ENCODE data around the gene KIAA1217. TPM values are rescaled to one million over a fixed set of nuclear protein-coding genes. Genes with fewer than 3 reads are reported as not detected.
A peak's percentile ranks its signal among the peaks of the same experiment; 100 is the strongest.

Gene KIAA1217
- total RNA-seq, 1 experiment from 2014 or later: 18.6 TPM

DNA sequence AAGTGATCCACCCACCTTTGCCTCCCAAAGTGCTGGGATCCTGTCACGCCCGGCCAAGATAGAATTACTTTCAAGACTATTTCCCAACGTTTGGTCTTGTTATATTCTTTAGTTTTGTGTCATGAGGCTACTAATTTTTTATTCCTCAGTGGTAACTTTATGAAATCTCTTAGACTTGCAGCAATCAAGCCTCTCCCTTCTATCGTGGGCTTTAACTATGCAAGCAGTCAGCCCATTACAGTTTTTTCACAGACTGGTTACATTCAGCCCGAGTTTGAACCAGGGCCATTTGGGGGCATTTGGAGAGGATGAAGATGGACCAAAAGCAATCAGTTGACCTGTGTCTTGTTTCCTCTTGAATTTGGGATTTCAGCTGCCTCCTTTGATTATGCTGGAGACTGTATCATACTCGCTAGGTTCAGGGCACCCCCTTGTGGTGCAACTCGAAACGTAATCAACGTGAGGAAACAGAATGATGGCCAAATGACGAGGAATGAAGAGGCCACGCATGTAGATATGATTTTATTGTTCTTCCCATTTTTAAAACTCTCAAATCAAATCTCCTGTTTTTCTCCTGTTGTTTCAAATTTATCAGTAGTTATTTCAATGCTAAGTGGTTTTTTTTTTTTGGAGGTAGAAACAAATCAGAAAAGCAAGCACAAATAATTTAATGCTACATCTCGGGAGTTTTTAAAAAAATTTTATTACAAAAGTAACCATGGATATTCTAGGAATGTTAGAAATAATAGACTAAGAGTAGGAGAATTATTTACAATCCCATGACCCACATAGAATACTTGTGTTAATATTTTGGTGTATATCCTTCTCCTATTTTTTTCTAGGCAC lies 151.6 kb downstream of the KIAA1217 start:
- Histone ChIP-seq H3K23me2 (ENCODE audit: insufficient read length, low read depth, low read length, poor library complexity, severe bottlenecking) (no peaks in the 10 kb centered on the region), H2BK12ac (ENCODE audit: insufficient read length, low read depth, low read length) (no peak overlapping the region), H2BK15ac (ENCODE audit: low read depth, low read length) (no peak overlapping the region), H3T11ph (ENCODE audit: low read length) (no peak overlapping the region), H2BK120ac (ENCODE audit: low read depth, low read length, poor library complexity, severe bottlenecking) (no peak overlapping the region), H4K5ac (ENCODE audit: insufficient read length, low read depth, low read length) (no peak overlapping the region), H4K91ac (ENCODE audit: insufficient read length, low read depth, low read length) (no peak overlapping the region), H3K79me1 (ENCODE audit: insufficient read depth, low read depth, low read length, poor library complexity, severe bottlenecking) (no peaks in the 10 kb centered on the region), H3K27me3 (ENCODE audit: insufficient read depth, low read length) (no peaks in the 10 kb centered on the region), H2BK20ac (ENCODE audit: low read depth, low read length, poor library complexity, severe bottlenecking) (no peak overlapping the region), H3K9ac (ENCODE audit: extremely low read depth, insufficient read length, low read length) (no peak overlapping the region), H3K9me3 (ENCODE audit: control insufficient read depth, low read depth, low read length) (no peaks in the 10 kb centered on the region), H3K56ac (ENCODE audit: insufficient read length, low read depth, low read length) (no peak overlapping the region), H2AFZ (ENCODE audit: low read length) (no peak overlapping the region), H3K4me1 (ENCODE audit: insufficient read depth, low read length) (no peaks in the 10 kb centered on the region; the same call in 1 of the 2 replicates), H3K79me2 (ENCODE audit: insufficient read depth, low read length) (no peaks in the 10 kb centered on the region), H3K4me2 (ENCODE audit: insufficient read depth, insufficient read length, low read length) (no peak overlapping the region), H3K23ac (ENCODE audit: insufficient read length, low read depth, low read length) (no peak overlapping the region), H2AK5ac (ENCODE audit: insufficient read length, low read length) (no peak overlapping the region), H3K4ac (ENCODE audit: low read depth, low read length) (no peak overlapping the region), H3K27ac (ENCODE audit: insufficient read length, low read depth, low read length) (no peak overlapping the region), H3K18ac (ENCODE audit: insufficient read length, low read depth, low read length) (no peak overlapping the region), H4K8ac (replicated peaks; ENCODE audit: insufficient read length, low read depth, low read length) (no peak overlapping the region), H2BK5ac (ENCODE audit: insufficient read length, low read length) (no peak overlapping the region), H3K14ac (ENCODE audit: insufficient read depth, low read length) (no peak overlapping the region), H4K20me1 (ENCODE audit: control insufficient read depth, insufficient read depth, insufficient read length) (no peaks in the 10 kb centered on the region)
- H3K36me3 Mint-ChIP-seq (ENCODE audit: insufficient read depth in 1 of 3, low read depth in 3 of 3): no peaks in the 10 kb centered on the region; a peak in 1 of 7 replicates
- peak; percentile 58 for DNase-seq
- no CpG with 5 or more reads among the region's 12 CpGs for WGBS (ENCODE audit: extremely low coverage, insufficient read length, low lambda C conversion rate)
- TF ChIP-seq, protein P1, sequence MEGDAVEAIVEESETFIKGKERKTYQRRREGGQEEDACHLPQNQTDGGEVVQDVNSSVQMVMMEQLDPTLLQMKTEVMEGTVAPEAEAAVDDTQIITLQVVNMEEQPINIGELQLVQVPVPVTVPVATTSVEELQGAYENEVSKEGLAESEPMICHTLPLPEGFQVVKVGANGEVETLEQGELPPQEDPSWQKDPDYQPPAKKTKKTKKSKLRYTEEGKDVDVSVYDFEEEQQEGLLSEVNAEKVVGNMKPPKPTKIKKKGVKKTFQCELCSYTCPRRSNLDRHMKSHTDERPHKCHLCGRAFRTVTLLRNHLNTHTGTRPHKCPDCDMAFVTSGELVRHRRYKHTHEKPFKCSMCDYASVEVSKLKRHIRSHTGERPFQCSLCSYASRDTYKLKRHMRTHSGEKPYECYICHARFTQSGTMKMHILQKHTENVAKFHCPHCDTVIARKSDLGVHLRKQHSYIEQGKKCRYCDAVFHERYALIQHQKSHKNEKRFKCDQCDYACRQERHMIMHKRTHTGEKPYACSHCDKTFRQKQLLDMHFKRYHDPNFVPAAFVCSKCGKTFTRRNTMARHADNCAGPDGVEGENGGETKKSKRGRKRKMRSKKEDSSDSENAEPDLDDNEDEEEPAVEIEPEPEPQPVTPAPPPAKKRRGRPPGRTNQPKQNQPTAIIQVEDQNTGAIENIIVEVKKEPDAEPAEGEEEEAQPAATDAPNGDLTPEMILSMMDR (conservative IDR thresholded peaks at IDR 0.05): peak; percentile 81
- peaks cover 30 to 33% of the 10 kb centered on the region in 2 experiments for H3K4me1 Mint-ChIP-seq
- no peak overlapping the region for H3K4me3 Mint-ChIP-seq
- H3K27ac Mint-ChIP-seq: no peak overlapping the region; a peak in 1 of 7 replicates
- H3K9me3 Mint-ChIP-seq: no peaks in the 10 kb centered on the region
- no peaks in the 10 kb centered on the region for H3K27me3 Mint-ChIP-seq (ENCODE audit: low read depth)

Data from H9 (cell line).